K562 (cell line): ENCODE results near the gene CLDN1.

Source experiments
- ARID4B ChIP-seq: sonication (generic); formaldehyde crosslinking; IDR thresholded peaks from 2 replicates; pipeline ENCODE4 v1.8.0; 2022; ENCODE audit warnings: mild to moderate bottlenecking, missing genetic modification reagents
- POLR2AphosphoS5 ChIP-seq: IDR thresholded peaks from 2 replicates; pipeline ENCODE4 v1.6.1; 2011; ENCODE audit warnings: mild to moderate bottlenecking, low read depth, low read length, moderate library complexity; ENCODE audit not compliant: control insufficient read depth, insufficient read depth
- ZNF77 ChIP-seq: fragments of 250-450 bp; sonication (Bioruptor Pico); IDR thresholded peaks from 2 replicates; pipeline ENCODE4 v1.5.0; 2020

GRCh38 chr3:190258634-190259033, 63.6 kb downstream of the CLDN1 start:
- TF ChIP-seq ZNF77 (CRISPR knock-in tag) (no peak), ARID4B (CRISPR knock-in tag) (no peak), POLR2AphosphoS5 (no peak)
